Neuronal stem cell (in vitro differentiated cells): Measurements from ENCODE around the gene TTC39C.

Source experiments
- DNase-seq: peaks from one replicate; pipeline ENCODE4 v3.0.0-alpha.2; 2013; ENCODE audit warnings: low spot score
- H2AFZ ChIP-seq: one replicate; pipeline ENCODE4 v1.6.1; 2013; ENCODE audit warnings: mild to moderate bottlenecking, low read length, inconsistent platforms
- H2AK5ac ChIP-seq: 2 replicates; pipeline ENCODE4 v1.6.1; 2013; ENCODE audit warnings: low read depth, mild to moderate bottlenecking, inconsistent platforms, low read length, moderate library complexity, mixed read lengths
- H2BK120ac ChIP-seq: 2 replicates; pipeline ENCODE4 v1.6.1; 2013; ENCODE audit warnings: low read depth, mild to moderate bottlenecking, inconsistent platforms, low read length, moderate library complexity, mixed read lengths
- H2BK12ac ChIP-seq: one replicate; pipeline ENCODE4 v1.6.1; 2013; ENCODE audit warnings: low read length, inconsistent platforms
- H2BK15ac ChIP-seq: 2 replicates; pipeline ENCODE4 v1.6.1; 2013; ENCODE audit warnings: mild to moderate bottlenecking, low read length, inconsistent platforms, mixed read lengths
- H2BK5ac ChIP-seq: one replicate; pipeline ENCODE4 v1.6.1; 2013; ENCODE audit warnings: inconsistent platforms, mild to moderate bottlenecking, low read length, moderate library complexity
- H3K14ac ChIP-seq: one replicate; pipeline ENCODE4 v1.6.1; 2013; ENCODE audit warnings: low read length, inconsistent platforms
- H3K18ac ChIP-seq: 2 replicates; pipeline ENCODE4 v1.6.1; 2013; ENCODE audit warnings: low read length, inconsistent platforms
- H3K23ac ChIP-seq: 2 replicates; pipeline ENCODE4 v1.6.1; 2013; ENCODE audit warnings: low read depth, mild to moderate bottlenecking, mixed read lengths, low read length, inconsistent platforms; ENCODE audit not compliant: poor library complexity
- H3K27ac ChIP-seq: replicated peaks from 3 replicates; pipeline ENCODE4 v1.5.1; 2013; ENCODE audit warnings: low read length, inconsistent platforms
- H3K27me3 ChIP-seq, 3 experiments: 2 replicates each; pipeline ENCODE4 v1.6.1; 2013; ENCODE audit warnings: low read length in 3 of 3, mild to moderate bottlenecking in 2 of 3, inconsistent platforms in 1 of 3, low read depth in 1 of 3, mixed read lengths in 1 of 3, moderate library complexity in 1 of 3; ENCODE audit not compliant: control insufficient read depth in 3 of 3, insufficient read depth in 3 of 3
- H3K36me3 ChIP-seq, 2 donors: replicated peaks in 1 of 2; 2 replicates each; pipeline ENCODE4 v1.6.1; 2013; ENCODE audit warnings: low read length in 2 of 2; ENCODE audit not compliant: control insufficient read depth in 2 of 2, insufficient read depth in 2 of 2
- H3K4ac ChIP-seq: 2 replicates; pipeline ENCODE4 v1.6.1; 2013; ENCODE audit warnings: inconsistent platforms, mild to moderate bottlenecking, low read length, moderate library complexity
- H3K4me1 ChIP-seq, 2 donors: 1 replicate in 1 of 2; 2 replicates in 1 of 2; pipeline ENCODE4 v1.6.1; 2013; ENCODE audit warnings: low read length in 2 of 2, low read depth in 1 of 2; ENCODE audit not compliant: control insufficient read depth in 2 of 2, insufficient read depth in 1 of 2
- H3K4me2 ChIP-seq: one replicate; pipeline ENCODE4 v1.6.1; 2013; ENCODE audit warnings: mild to moderate bottlenecking, low read length, inconsistent platforms; ENCODE audit not compliant: insufficient read depth, poor library complexity, severe bottlenecking
- H3K4me3 ChIP-seq, 2 donors: 2 replicates each; pipeline ENCODE4 v1.5.1; 2013; ENCODE audit warnings: low read length in 2 of 2, mild to moderate bottlenecking in 2 of 2, inconsistent platforms in 1 of 2, moderate library complexity in 1 of 2
- H3K79me1 ChIP-seq: one replicate; pipeline ENCODE4 v1.6.1; 2013; ENCODE audit warnings: low read depth, mild to moderate bottlenecking, inconsistent platforms, low read length, moderate library complexity
- H3K9ac ChIP-seq: one replicate; pipeline ENCODE4 v1.6.1; 2013; ENCODE audit warnings: mild to moderate bottlenecking, low read depth, low read length, inconsistent platforms; ENCODE audit not compliant: poor library complexity
- H3K9me3 ChIP-seq, 2 donors: replicated peaks in 1 of 2; 2 replicates each; pipeline versions ENCODE3 to v1.6.1; 2013; ENCODE audit warnings: low read length in 2 of 2, mild to moderate bottlenecking in 2 of 2, inconsistent platforms in 1 of 2, low read depth in 1 of 2, mixed read lengths in 1 of 2, moderate library complexity in 1 of 2; ENCODE audit not compliant: control insufficient read depth in 2 of 2, insufficient read depth in 1 of 2
- H4K8ac ChIP-seq: one replicate; pipeline ENCODE4 v1.6.1; 2013; ENCODE audit warnings: low read depth, mild to moderate bottlenecking, inconsistent platforms, low read length, moderate library complexity
- H4K91ac ChIP-seq: one replicate; pipeline ENCODE4 v1.6.1; 2013; ENCODE audit warnings: low read length, low read depth, mild to moderate bottlenecking, inconsistent platforms; ENCODE audit not compliant: poor library complexity
- WGBS, 2 donors: extraction: QIAGEN DNeasy Blood & Tissue Kit; methylation state at CpG; one replicate each; pipeline ENCODE4 v1.1.7; 2013; ENCODE audit warnings: missing lambda C conversion rate in 2 of 2, mixed read lengths in 1 of 2; ENCODE audit not compliant: insufficient read length in 2 of 2, insufficient replicate concordance in 1 of 2; ENCODE audit errors: extremely low coverage in 2 of 2; 5-methylcytosine and 5-hydroxymethylcytosine counted together

Gene TTC39C

DNA sequence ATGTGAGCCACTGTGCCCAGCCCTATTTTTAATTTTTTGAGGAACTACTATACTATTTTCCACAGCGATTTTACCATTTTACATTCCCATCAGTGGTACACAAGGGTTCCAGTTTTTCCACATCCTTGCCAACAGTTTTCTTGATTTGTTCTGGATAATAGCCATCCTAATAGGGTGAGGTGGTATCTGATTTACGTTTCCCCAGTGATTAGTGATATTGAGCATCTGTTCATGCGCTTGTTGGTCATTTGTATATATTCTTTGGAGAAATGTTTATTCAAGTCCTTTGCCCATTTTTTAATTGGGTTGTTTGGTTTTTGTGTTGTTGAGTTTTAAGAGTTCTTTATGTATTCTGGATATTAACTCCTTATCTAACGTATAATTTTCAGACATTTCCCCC is 20.8 kb downstream of the TTC39C start:
- H3K4me3 ChIP-seq, result no peak overlapping the region
- no peaks in the 10 kb centered on the region for H3K4me1 ChIP-seq
- H3K79me1 ChIP-seq, result no peaks in the 10 kb centered on the region
- no peak overlapping the region for H2BK120ac ChIP-seq
- peaks cover 0 to 4% of the 10 kb centered on the region in 2 donors for H3K36me3 ChIP-seq
- no peak for DNase-seq
- no peak overlapping the region for H2BK12ac ChIP-seq
- H2BK5ac ChIP-seq, result no peak overlapping the region
- no CpG with 5 or more reads among the region's 4 CpGs for WGBS, 2 donors
- H2AK5ac ChIP-seq, result no peak overlapping the region
- H3K4ac ChIP-seq, result no peak overlapping the region
- no peak overlapping the region for H3K23ac ChIP-seq
- H3K9me3 ChIP-seq, result no peaks in the 10 kb centered on the region
- H2BK15ac ChIP-seq, result no peak overlapping the region
- no peak overlapping the region for H3K4me2 ChIP-seq
- H4K91ac ChIP-seq, result no peak overlapping the region
- H3K27ac ChIP-seq, result no peak overlapping the region
- H4K8ac ChIP-seq, result no peak overlapping the region
- no peak overlapping the region for H2AFZ ChIP-seq
- no peak overlapping the region for H3K18ac ChIP-seq
- no peak overlapping the region for H3K14ac ChIP-seq
- no peak overlapping the region for H3K9ac ChIP-seq
- H3K27me3 ChIP-seq, result no peaks in the 10 kb centered on the region

DNA sequence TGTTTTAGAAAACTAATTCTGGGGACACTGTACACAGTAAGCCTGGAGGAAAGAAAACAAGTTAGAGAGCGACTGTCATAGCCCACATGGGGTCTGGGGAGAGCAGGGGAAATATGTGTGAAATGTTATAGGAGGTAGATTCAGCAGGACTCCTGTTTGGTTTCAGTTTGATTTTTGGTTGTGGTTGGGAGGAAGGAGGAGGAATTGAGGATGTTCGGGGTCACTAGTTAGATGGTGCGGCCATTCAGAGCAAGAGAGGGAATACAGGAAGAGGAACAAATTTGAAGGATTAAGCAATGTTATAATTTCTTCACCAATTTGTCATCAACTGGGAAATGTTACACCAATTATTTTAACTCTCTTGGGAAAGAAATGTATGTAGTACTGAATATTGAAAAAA is 25.1 kb downstream of the TTC39C start:
- no peak overlapping the region for H4K8ac ChIP-seq
- WGBS, 2 donors, result no CpG with 5 or more reads among the region's 3 CpGs

DNA sequence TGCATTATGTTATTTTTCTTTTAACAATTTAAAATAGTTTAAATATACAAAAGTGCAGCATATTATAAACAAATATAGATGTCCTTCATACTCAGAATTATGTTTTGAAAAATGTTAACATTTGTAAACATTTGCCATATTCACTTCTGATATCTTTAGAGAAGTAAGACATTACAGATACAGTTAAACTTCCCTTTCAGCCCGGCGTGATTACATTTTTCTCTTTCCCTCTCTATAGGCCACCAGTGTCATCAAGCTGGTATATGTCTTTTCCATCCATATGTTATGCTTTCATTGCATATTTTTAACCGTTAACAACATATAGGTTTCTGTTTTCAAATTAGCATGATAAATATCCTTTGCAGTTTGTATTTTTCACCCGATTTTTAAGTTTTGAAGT is 27.1 kb downstream of the TTC39C start:
- H2BK12ac ChIP-seq, result no peak overlapping the region
- H2BK15ac ChIP-seq, result no peak overlapping the region
- H3K27ac ChIP-seq, result no peak overlapping the region
- H3K9ac ChIP-seq, result no peak overlapping the region
- H3K18ac ChIP-seq, result no peak overlapping the region
- no peak overlapping the region for H2BK120ac ChIP-seq
- no peak overlapping the region for H4K8ac ChIP-seq
- H3K4me3 ChIP-seq, result no peak overlapping the region
- H2AK5ac ChIP-seq, result no peak overlapping the region
- no peak overlapping the region for H3K4ac ChIP-seq
- H3K27me3 ChIP-seq, result no peaks in the 10 kb centered on the region
- H3K14ac ChIP-seq, result no peak overlapping the region
- H2AFZ ChIP-seq, result no peak overlapping the region
- H3K79me1 ChIP-seq, result peaks cover 10% of the 10 kb centered on the region
- no peak overlapping the region for H3K23ac ChIP-seq
- H3K4me1 ChIP-seq, result peaks cover 0 to 5% of the 10 kb centered on the region in 2 donors
- peaks cover 5 to 10% of the 10 kb centered on the region in 2 donors for H3K9me3 ChIP-seq
- H4K91ac ChIP-seq, result no peak overlapping the region
- H2BK5ac ChIP-seq, result no peak overlapping the region
- no peak for DNase-seq
- no peak overlapping the region for H3K4me2 ChIP-seq
- no peaks in the 10 kb centered on the region for H3K36me3 ChIP-seq
- no CpG with 5 or more reads among the region's 4 CpGs for WGBS, 2 donors

More for the DNA sequence above, 25.1 kb downstream of the TTC39C start:
- no peak overlapping the region for H3K4me3 ChIP-seq
- no peak overlapping the region for H3K9ac ChIP-seq
- no peaks in the 10 kb centered on the region for H3K36me3 ChIP-seq
- no peak overlapping the region for H2AK5ac ChIP-seq
- H3K14ac ChIP-seq, result no peak overlapping the region
- no peak overlapping the region for H2BK15ac ChIP-seq
- H3K79me1 ChIP-seq, result peaks cover 7% of the 10 kb centered on the region
- H3K4me2 ChIP-seq, result no peak overlapping the region
- H3K4me1 ChIP-seq, result peaks cover 0 to 5% of the 10 kb centered on the region in 2 donors
- H3K18ac ChIP-seq, result no peak overlapping the region
- no peak overlapping the region for H3K23ac ChIP-seq
- no peak overlapping the region for H2BK5ac ChIP-seq
- H2BK12ac ChIP-seq, result no peak overlapping the region
- H2BK120ac ChIP-seq, result no peak overlapping the region
- H2AFZ ChIP-seq, result no peak overlapping the region
- no peak overlapping the region for H3K27ac ChIP-seq
- peaks cover 5 to 10% of the 10 kb centered on the region in 2 donors for H3K9me3 ChIP-seq
- no peak overlapping the region for H3K4ac ChIP-seq
- H3K27me3 ChIP-seq, result no peaks in the 10 kb centered on the region
- no peak overlapping the region for H4K91ac ChIP-seq
- DNase-seq, result no peak

DNA sequence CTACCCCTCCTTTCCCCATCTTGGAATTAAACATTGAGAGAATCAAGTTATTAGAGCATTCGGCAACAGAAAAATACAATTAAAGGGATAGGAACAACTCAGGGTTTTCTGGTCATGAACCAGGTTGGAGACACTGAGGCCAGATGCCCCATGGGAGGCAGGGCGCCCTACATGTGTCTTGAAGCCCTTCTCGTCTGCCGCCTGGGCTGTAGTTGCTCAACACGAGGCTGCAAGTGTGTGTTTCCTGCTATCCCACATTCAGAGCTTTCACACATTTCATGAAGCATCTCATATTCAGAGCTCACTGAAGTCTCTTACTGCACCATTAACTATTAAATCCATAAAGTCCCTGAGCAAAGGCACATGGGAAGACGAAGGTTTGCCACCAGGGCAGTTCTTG is 28.8 kb downstream of the TTC39C start:
- peaks cover 10% of the 10 kb centered on the region for H3K79me1 ChIP-seq
- H3K14ac ChIP-seq, result no peak overlapping the region

More for the DNA sequence above, 28.8 kb downstream of the TTC39C start:
- H3K4ac ChIP-seq, result no peak overlapping the region
- no peak overlapping the region for H2BK15ac ChIP-seq
- no peak overlapping the region for H3K4me2 ChIP-seq
- no peak overlapping the region for H2BK12ac ChIP-seq
- no peak overlapping the region for H2AFZ ChIP-seq
- H2BK120ac ChIP-seq, result no peak overlapping the region
- H3K23ac ChIP-seq, result no peak overlapping the region
- no peak overlapping the region for H2AK5ac ChIP-seq
- DNase-seq, result no peak
- no peaks in the 10 kb centered on the region for H3K36me3 ChIP-seq
- peaks cover 0 to 5% of the 10 kb centered on the region in 2 donors for H3K4me1 ChIP-seq
- no peak overlapping the region for H3K9ac ChIP-seq
- no peaks in the 10 kb centered on the region for H3K27me3 ChIP-seq
- no peak overlapping the region for H2BK5ac ChIP-seq
- no peak overlapping the region for H4K8ac ChIP-seq
- H3K18ac ChIP-seq, result no peak overlapping the region
- no peak overlapping the region for H4K91ac ChIP-seq
- WGBS, 2 donors, result no CpG with 5 or more reads among the region's 6 CpGs
- no peak overlapping the region for H3K4me3 ChIP-seq
- no peak overlapping the region for H3K27ac ChIP-seq
- H3K9me3 ChIP-seq, result peaks cover 5 to 10% of the 10 kb centered on the region in 2 donors
